GM13977 (cell line): ENCODE results near the gene ADAMTS17.

Source experiments
- DNase-seq: peaks from one replicate; pipeline ENCODE4 v3.0.0; 2012; ENCODE audit warnings: low spot score
- CTCF ChIP-seq: IDR thresholded peaks from 2 replicates; pipeline ENCODE4 v1.5.1; 2012; ENCODE audit warnings: mild to moderate bottlenecking, control low read depth; ENCODE audit not compliant: insufficient read depth; ENCODE audit errors: extremely low read depth, missing control alignments
- in situ Hi-C: fragments of 300-500 bp; cut with MboI; formaldehyde crosslinking; loops from one replicate; pipeline ENCODE4 v1.12.0; 2022; ENCODE audit warnings: low sequenced_read_pairs, low pct_unique_long_range_greater_than_20kb, mixed read lengths, inconsistent platforms; ENCODE audit not compliant: unreplicated experiment

The ADAMTS17 gene

GRCh38 chr15:99951511-99951910, 390.3 kb downstream of the ADAMTS17 start:
- TF ChIP-seq CTCF, result no peak
- in situ Hi-C loops, result no loop called here
- no peak for DNase-seq

DNA sequence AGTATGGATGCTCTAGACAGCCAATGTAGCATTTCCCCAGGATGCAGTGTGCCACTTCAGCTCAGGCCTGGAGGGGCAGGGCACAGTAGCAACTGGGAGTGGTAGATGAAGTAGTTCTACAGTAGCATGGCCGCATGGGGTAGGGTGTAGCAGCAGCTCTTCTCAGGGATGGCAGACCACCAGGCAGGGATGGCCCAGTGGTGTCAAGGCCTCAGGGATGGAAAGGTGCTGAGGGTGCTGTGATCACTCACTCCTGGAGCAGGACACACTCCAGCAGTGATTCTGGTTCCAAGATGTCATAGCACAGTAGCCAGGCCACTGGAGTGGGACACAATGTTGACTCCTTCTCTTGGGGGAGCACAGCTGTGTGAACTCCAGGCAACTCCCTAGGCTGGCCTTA, 397.6 kb downstream of the ADAMTS17 start:
- no peak for DNase-seq
- in situ Hi-C loops, result no loop called here
- TF ChIP-seq CTCF, result no peak

DNA sequence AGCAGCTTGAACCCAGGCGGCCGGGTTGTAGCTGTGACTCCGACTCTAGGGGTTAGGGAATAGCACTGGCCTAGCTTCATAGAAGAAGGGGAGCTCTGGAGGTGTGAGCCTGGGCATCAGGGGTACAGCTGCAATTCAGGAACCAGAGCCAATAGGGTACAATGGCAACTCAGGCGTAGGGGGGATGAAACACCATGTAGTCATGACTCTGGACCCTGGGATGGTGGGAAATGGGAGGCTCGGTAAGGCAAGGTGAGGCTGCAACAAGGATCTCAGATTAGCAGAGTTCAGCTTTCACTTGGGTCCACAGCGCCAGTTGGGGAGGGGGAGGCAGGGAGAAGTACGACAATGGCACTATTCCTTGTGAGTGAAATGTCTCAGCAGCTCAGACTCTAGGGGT, 398.3 kb downstream of the ADAMTS17 start:
- TF ChIP-seq CTCF, result no peak
- in situ Hi-C loops, result no loop called here
- no peak for DNase-seq

DNA sequence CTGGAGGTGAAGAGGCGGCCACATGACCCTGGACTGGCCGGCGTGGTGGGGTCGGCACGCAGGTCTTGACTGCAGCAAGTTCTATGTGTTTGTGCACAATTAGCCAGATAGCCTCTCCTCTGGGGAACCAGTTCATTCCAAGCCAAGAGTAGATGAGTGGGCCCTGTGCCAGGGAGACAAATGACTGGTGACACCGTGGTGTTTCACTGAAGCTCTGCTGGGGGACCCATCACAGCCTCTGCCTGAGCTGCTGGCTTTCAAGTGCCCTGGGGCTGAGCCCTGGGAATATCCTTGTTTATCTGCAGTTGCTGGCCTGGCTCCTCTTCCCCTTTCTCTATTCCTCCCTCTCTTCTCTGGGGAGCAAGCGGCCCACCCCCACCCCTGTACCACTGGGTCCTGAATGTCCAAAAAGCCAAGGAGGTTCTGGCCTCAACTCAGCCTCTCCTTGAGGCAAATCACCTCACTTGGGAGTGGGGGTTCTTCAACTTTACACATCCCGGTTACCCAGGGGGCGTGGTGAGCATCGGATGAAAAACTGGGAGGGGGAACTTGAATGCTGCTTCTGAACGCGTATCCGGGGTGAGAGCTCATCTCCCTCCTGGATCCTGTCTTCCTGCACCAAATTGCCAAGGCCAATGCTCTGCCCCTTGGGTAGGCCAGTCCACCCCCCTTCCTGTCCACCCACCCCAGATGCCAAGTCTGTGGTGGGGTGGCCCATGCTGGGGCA, 408.9 kb downstream of the ADAMTS17 start:
- no peak for TF ChIP-seq CTCF
- DNase-seq, result no peak
- in situ Hi-C loops, result no loop called here

DNA sequence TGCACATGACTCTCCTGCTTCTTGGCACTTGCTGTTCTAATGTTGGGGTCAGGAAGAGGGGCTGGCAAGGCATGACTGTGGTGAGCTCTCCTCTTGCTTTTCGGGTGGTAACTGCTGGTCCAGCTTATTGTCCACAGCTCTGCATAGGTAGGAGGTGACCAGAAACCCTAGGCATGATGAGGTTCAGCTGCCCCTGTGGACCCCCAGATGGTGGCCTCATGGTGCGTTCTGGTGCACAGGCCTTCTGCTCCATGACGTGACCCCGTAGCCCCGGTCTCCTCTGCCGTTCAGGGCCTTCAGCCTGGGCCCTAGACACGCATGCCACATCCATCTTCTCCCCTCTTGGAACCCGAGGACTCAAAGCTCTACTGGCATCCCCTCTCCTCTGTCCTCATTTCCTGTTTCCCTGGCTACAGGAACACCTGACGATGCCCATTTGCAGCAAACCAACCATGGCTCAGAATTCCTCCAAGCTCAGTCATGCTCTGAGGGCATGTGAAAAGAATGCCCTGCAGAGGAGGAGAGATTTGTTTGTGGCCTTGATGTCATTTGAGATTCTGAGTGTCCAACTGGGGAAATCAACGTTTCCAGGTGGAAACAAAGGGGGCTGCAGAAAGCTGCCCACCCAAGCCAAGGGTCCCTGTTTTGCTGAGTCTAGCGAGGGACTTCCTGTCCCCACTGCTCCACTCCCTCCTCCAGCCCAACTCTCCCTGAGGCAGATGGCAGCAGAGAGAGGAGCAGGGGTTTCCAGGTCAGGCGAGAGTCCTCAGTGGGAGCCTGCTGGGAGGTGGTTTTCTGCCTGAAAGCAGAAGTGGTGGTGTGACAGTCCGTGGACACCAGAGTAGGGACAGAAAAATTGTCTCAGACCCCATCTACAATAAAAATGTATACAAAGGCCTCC, 409.8 kb downstream of the ADAMTS17 start:
- no peak for DNase-seq
- in situ Hi-C loops, result no loop called here
- TF ChIP-seq CTCF, result no peak

DNA sequence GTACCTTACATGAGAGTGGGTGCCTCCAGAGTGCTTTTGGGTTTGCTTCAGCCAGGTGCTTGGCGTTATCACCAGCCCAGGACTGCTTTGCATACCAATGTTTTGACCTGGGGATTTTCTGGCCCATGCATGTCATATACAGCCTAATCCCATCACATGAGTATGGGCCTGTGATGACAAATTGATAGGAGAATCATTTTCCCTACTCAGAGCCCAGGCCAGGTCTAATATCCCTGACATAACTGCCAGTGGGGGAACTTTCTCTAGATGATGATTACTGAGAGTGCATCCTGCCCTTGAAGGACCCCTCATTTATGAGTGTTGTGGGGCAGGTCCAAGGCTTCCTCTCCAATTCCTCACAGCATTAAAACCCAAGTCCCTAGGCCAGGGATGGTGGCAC, 411.1 kb downstream of the ADAMTS17 start:
- in situ Hi-C loops, result no loop called here
- TF ChIP-seq CTCF, result no peak
- DNase-seq, result no peak
